Measurements from ENCODE around the gene PKM.

- no peak for TF ChIP-seq EGR1 (conservative IDR thresholded peaks at IDR 0.05)
- TF ChIP-seq SETDB1 (IDR thresholded peaks at IDR 0.05; ENCODE audit: low read length): no peak
- TF ChIP-seq KLF10 (CRISPR knock-in tag; IDR thresholded peaks at IDR 0.05): no peak
- TF ChIP-seq ZNF644 (tag; IDR thresholded peaks at IDR 0.05; ENCODE audit: low read depth): no peak
- TF ChIP-seq CTCF (IDR thresholded peaks at IDR 0.05 in 2 of 3, conservative IDR thresholded peaks at IDR 0.05 in 1 of 3; ENCODE audit: insufficient read depth in 2 of 3, low read depth in 1 of 3, low read length in 3 of 3): no peak
- no peak for TF ChIP-seq HMGXB4 (CRISPR knock-in tag; IDR thresholded peaks at IDR 0.05)
- no peak for TF ChIP-seq ZBTB8A (IDR thresholded peaks at IDR 0.05; ENCODE audit: partially characterized antibody)
- no peak for TF ChIP-seq MXI1 (IDR thresholded peaks at IDR 0.05; ENCODE audit: low read depth, low read length)
These were observed 56.3 kb downstream of the PKM start for GRCh38 chr15:72174551-72175165.
